ENCODE measurements around the gene STRIT1. TPM values are rescaled to one million over a fixed set of nuclear protein-coding genes. Genes with fewer than 3 reads are reported as not detected.
"Not testable (repeated sequence)": the region's sequence is repeated elsewhere in the genome, so short reads cannot be mapped to it uniquely, and the experiment has no call there.

STRIT1 gene
- total RNA-seq, 1 experiment from 2014 or later, result not detected

DNA sequence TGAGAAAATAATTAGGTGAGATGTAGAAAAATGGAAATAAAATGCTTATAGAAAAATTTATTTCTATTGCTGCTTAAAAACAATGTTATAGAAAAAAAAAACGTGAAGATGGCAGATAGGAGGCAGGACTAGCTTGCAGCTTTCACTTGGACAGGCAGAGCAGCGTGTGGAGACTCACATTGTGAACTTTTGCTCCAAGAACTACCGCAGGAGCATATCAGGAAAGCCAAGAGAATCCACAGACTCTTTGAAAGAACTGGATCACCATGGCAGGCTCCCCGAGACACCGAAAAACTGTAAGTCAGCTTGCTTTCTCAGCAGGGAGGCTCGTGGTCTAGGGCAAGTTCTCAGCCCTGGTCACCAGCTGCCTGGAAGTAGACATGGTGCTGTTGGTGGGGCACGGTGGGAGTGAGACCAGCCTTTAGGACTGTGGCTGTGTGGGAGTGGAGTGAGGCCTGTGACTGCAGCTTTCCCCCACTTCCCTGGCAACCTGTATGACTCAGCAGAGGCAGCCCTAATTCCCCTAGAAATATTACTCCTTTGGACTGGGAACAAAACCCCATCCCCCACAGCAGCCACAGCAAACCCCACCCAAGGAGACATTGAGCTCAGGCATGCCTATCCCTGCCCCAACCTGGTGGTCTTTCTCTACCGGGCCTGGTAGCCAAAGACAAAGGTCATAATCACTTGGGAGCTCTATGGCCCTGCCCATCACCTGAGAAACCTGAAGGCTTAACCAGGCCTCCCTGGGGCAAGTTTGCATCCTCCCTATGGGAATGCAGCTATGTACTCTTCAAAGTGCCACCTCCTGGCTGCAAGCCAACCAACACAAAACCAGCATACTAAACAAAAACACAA is 22.8 kb downstream of the STRIT1 start:
- DNase-seq (ENCODE audit: low read depth), result peak; percentile 27

GRCh38 chr3:155270063-155270462 is 23.4 kb downstream of the STRIT1 start:
- no peak for DNase-seq (ENCODE audit: low read depth)

DNA sequence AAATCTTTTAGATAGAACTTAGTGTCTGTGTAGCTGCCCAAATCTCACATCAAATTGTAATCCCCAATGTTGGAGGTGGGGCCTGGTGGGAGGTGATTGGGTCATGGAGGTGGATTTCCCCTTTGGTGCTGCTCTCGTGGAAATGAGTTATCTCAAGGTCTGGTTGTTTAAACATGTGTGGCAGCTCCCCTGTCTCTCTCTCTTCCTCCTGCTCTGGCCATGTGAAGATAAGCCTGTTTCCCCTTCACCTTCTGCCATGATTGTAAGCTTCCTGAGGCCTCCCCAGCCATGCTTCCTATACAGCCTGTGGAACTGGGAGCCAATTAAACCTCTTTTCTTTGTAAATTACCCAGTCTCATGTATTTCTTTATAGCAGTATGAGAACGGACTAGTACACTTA is 30.6 kb downstream of the STRIT1 start:
- DNase-seq (ENCODE audit: low read depth), result not testable (repeated sequence)

- DNase-seq (ENCODE audit: low read depth), result no peak
Observed at GRCh38 chr3:155262295-155262694, 31.2 kb downstream of the STRIT1 start.

- DNase-seq (ENCODE audit: low read depth), result no peak
Observed at GRCh38 chr3:155254445-155254844, 39.0 kb downstream of the STRIT1 start.

DNA sequence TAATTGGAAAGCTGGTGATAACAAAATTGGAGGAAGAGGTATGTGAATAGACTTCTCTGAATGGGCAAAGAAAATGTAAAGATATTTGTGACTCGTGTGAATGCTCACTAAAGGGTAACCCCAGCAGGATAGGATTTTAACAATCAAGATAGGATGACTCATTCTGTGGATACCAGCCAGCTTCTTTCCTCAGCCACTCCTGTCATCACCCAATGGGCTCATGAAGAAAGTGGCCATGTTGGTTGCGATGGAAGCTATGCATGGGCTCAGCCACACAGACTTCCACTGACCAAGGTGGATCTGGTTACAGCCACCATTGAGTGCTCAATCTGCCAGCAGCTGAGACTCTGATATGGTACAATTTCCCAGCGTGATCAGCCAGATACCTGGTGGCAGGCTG is 40.9 kb downstream of the STRIT1 start:
- DNase-seq (ENCODE audit: low read depth), result peak; percentile 66

- DNase-seq (ENCODE audit: low read depth), result no peak
Observed at GRCh38 chr3:155252021-155252420, 41.5 kb downstream of the STRIT1 start.

GRCh38 chr3:155248531-155249187 is 44.8 kb downstream of the STRIT1 start:
- DNase-seq (ENCODE audit: low read depth), result no peak

DNA sequence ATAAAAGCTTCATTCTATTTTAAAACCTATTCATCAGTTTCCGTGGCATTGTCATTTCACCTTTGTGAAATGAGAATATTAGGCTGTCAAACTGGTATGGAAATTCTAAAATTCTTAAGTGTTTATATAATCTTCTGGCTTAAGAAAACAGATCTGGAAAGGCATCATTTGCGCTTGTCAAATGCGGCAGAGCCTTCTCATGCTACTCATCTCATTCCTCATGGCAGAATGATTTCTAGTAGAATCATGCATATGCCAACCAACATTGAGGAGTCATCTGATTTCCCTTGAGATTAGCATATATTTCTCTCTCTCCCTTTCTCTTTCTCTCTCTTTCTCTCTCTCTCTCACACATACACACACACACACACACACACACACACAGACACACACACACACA is 48.8 kb downstream of the STRIT1 start:
- DNase-seq (ENCODE audit: low read depth), result no peak

DNA sequence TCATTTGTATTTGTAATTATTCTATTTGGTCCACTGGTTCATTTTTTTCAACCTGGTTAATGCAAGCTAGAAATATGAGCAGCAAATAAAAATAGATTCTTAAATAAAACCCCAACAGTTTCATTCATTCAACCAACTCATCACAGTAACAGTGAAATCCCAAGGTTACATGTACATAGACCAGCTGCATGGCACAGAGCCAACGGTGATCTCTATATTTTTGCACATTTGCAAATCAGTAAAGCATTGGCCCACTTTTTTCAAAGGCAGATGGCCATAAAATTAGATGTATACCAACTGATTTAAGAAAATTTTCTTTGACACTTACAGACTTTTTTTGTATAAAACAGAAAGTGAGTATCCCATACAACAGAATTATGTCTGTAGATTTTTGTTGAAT is 49.3 kb downstream of the STRIT1 start:
- peak; percentile 68 for DNase-seq (ENCODE audit: low read depth)

- DNase-seq (ENCODE audit: low read depth), result peak; percentile 60
Observed at GRCh38 chr3:155243512-155243921, 50.0 kb downstream of the STRIT1 start.

GRCh38 chr3:155242342-155242741 is 51.1 kb downstream of the STRIT1 start:
- peak; percentile 61 for DNase-seq (ENCODE audit: low read depth)

DNA sequence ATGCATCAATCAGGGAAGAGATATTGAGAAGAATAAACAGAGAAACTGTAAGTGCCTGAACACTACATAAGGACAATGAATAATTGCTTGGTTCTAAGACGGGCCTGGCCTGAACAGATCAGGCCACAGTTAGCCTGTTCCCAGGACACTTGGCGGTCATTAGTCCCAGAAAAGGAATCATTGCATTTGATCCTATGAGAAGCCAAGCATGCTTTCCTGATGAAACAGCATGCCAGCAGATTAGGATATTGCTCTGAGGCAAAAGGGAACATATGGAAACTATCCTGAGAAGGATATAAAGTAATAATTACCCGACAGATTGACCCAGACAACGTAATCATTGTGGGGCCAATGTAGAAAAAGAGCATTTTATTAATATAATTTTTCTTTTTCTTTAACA is 51.9 kb downstream of the STRIT1 start:
- DNase-seq (ENCODE audit: low read depth), result no peak

Other genes starting within 250 kb of the STRIT1 start
- gene MME, start 213.4 kb downstream of the STRIT1 start, total RNA-seq (2014; rRNA removed), result 258 and 388 TPM in 2 replicates

Measured in LHCN-M2 (cell line).